ENCODE measurements around the gene PLSCR3.

The PLSCR3 gene

DNA sequence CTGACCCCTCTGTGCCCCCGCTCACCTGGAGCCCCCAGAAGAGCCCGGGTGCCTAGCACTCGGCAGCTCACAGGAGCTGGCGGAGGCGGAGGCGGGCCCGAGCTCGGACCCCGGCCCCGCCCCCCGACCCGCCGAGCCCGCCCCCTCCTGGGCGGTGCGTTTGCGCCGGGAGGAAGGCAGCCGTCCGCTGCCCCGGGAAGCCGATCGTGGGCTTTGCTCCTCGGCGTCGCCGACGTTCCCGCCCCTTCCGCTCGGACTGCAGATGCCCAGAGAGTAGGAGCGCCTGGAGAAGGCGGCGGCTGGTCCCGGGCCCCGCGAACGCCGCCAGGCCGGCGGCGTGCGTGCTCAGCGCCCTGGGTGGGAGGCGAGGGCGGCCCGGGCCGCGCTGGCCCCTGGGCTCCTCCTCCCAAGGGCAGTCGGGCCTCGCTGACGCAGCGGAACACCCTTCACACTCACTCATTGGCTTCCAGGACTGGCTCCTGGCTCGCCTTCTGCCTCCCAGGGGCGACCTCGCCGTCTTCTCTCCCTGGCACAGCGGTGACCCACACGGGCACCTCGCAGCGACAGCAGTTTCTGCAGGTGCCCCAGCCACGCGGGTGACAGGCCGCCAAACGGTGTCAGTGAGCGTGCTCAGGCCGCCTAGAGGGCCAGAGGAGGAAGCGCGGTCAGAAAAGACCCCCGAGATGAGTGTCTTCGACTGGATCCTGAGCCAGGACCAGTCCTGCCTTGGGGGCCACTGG is at the start of gene PLSCR3:
Gene PLSCR3, minus strand, starts transcription at position 74 of the 740 bp plus-strand sequence. CDS start 415 bp downstream, outside the sequence.
- DNase-seq (ENCODE audit: low read depth in 2 of 2): peak; percentile 56

DNA sequence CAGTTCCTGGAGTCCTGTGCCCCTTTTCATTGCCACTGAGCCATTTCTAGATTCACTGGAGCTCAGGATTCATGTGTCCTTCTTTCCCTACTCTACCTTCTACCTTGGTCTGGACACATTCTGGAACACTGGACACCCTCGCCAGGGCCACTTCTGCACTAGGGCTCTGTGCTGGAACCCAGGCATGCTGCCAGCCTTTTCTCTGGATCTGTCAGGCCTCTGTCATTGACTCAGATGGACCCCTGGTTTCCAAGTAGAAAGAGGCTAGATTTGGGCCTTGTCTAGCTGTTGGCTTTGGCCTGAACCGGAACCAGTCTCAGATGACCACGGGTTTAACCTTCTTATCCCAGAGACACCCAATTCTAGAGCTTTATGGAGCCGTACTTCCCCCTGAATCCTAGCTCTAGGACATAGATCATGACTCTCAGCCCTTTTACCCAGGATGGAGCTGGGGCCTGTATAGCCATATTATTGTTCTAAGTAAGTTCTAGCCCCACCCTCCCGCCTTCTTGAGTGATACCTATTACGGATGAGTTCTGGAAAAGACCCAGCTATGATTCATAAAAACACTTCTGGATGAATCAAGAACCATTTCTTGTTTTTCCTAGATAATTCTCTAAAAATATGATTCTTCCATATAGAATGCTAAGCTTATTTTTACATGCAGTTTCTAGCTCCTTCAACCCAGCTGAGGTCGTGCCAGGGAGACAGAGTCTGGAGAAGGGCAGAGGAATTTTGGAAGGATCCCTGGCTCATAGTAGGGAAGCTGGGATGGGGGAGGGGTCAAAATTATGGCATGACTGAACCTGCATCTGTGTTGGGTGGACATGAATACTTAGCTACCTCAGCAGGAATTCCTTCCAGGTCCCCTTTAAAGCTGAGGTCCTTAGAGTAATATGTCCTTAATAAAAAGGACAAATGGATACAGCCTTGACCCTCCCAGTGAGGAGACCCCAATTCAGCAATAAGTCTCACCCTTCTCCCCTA is 49.5 kb upstream of the PLSCR3 start:
- DNase-seq (ENCODE audit: low read depth in 2 of 2): no peak

GRCh38 chr17:7442142-7442541 is 47.8 kb upstream of the PLSCR3 start:
- DNase-seq (ENCODE audit: low read depth in 2 of 2): no peak

- DNase-seq (ENCODE audit: low read depth in 2 of 2): no peak
These were observed 46.9 kb upstream of the PLSCR3 start for GRCh38 chr17:7441266-7441665.

DNA sequence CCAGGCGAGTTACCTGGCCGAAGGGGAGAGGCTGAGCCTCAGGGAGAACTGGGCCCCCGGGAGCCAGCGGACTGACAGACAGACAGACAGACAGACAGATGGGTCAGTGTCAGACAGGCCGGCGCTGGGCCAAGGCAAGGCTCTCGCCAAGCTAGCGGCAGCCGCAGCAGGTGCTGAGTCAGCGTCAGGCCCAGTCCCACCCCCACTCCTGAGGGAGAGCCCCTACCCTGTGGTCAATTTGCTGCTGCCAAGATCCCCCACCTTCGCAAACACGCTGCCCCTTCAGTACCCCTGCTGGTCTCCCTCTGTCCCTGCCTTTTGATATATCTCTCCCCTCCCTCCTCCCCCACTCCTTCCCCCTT is 46.5 kb upstream of the PLSCR3 start:
- DNase-seq (ENCODE audit: low read depth in 2 of 2): no peak

- no peak for DNase-seq (ENCODE audit: low read depth in 2 of 2)
These were observed 45.9 kb upstream of the PLSCR3 start for GRCh38 chr17:7440113-7440833.

- DNase-seq (ENCODE audit: low read depth in 2 of 2): no peak
These were observed 45.3 kb upstream of the PLSCR3 start, which contains the start of gene FGF11 for GRCh38 chr17:7439462-7440112. FGF11 (plus strand) TSS chr17:7439512; CDS start chr17:7439621, 109 bp downstream.

GRCh38 chr17:7438656-7439460 is 44.5 kb upstream of the PLSCR3 start:
- DNase-seq (ENCODE audit: low read depth in 2 of 2): no peak

- DNase-seq (ENCODE audit: low read depth in 2 of 2): no peak
These were observed 43.8 kb upstream of the PLSCR3 start for GRCh38 chr17:7437950-7438614.

DNA sequence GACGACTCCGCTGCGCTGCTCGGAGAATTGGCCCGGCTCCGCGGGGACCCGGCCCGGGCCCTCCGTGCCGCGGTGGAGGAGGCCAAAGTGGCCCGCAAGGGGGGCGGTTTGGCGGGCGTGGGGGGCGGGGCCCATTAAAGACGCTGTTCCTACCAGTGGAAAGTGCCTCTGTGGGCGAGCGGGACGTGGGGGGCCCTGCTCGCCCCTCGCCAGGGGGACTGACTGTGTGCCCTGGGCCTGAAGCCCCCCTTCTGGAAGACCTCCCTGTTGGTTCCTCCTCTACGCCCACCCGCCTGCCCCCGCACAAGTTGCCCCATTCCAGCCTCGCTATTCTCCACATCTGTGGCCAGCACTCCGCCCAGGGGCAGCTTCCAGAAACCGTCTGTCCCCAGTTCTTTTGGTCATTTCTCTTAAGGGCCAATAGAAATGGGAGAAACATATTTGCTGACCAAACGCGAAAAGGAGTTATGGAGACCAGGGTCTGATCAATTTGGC is 43.1 kb upstream of the PLSCR3 start:
- no peak for DNase-seq (ENCODE audit: low read depth in 2 of 2)

DNA sequence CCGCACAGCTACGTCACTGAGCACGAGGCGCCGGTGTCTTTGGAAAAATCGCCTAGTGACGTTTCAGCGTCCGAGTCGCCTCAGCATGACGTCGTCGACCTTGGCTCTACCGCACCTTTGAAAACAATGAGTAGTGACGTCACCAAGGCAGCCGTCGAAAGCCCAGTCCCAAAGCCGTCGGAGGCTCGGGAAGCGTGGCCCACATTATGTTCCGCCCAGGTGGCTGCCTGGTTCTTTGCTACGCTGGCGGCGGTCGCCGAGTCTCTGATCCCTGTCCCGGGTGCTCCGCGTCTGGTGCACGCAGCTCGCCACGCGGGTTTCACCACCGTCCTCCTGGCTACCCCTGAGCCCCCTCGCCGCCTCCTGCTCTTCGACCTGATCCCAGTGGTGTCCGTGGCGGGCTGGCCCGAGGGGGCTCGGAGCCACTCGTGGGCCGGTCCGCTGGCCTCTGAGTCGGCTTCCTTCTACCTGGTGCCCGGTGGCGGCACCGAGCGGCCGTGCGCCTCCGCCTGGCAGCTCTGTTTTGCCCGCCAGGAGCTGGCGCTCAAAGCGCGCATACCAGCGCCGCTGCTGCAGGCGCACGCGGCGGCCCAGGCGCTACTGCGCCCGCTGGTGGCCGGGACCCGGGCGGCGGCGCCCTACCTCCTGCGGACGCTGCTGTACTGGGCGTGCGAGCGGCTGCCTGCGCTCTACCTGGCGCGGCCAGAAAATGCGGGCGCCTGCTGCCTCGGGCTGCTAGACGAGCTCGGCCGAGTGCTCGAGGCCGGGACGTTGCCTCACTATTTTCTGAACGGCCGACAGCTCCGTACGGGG is 42.4 kb upstream of the PLSCR3 start:
- peak in 1 of 2 experiments; percentile 16 for DNase-seq (ENCODE audit: low read depth in 2 of 2)

DNA sequence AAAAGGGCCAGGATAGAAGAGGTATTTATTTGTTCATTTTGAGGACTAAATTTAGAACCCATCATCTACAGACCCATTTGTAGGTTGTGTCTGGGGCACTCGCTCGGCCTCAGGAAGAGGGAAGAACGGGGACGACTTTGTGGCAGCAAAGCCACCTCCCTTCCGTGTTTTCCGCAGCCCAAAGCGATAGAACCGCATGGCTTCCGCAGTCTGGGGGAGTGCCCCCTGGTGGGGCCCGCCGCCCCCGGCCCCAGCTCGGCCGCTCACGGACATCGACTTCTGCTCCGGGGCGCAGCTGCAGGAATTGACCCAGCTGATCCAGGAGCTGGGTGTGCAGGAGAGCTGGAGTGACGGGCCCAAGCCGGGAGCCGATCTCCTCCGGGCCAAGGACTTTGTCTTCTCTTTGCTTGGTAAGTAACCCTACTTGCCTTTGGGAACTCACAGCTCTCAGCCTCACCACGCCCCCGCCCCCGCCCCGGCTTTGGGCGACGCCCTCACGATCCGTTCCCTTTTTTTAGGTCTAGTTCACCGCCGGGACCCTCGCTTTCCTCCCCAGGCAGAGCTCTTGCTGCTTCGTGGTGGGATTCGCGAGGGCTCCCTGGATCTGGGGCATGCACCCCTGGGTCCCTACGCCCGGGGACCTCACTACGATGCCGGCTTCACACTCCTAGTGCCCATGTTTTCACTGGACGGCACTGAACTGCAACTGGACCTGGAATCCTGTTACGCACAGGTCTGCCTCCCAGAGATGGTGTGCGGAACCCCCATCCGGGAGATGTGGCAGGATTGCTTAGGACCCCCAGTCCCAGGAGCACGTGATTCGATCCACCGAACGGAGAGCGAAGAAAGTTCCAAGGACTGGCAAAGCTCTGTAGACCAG is 41.6 kb upstream of the PLSCR3 start:
- DNase-seq (ENCODE audit: low read depth in 2 of 2): no peak

- no peak for DNase-seq (ENCODE audit: low read depth in 2 of 2)
These were observed 38.0 kb upstream of the PLSCR3 start for GRCh38 chr17:7432296-7432695.

DNA sequence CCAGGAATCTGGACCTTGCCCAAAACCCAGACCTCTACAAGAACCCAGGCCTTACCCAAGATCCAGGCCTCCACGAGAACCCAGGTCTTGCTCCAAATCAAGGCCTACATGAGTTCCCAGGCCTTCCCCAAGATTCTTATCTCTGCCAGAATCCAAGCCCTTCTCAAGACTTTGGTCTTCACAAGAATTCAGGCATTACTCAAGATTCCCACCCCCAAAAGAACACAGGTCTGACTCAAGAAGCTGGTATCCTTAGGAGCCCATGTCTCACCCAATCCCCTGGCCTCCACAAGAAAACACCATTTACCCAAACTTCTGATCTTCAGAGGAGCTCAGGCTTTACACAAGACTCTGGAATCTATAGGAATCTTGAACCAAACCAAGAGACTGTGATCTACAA is 36.9 kb upstream of the PLSCR3 start:
- no peak for DNase-seq (ENCODE audit: low read depth in 2 of 2)

DNA sequence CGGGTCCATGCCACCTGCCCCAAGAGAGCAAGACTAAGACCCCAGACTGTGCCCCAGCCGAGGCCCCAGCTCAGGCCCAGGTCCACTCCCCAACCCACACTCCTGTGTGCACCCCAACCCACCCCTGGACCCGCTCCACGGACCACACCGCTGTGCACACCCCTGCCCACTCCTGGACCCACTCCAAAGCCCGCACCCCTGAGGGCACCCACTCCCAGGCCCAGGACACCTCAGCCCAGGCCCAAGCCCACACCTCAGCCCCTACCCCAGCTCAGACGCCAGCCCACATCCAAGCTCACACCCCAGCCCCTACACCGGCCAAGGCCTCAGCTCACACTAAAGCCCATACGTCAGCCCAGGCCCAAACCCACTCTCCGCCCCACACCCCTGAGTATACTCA is 35.4 kb upstream of the PLSCR3 start:
- no peak for DNase-seq (ENCODE audit: low read depth in 2 of 2)

- no peak for DNase-seq (ENCODE audit: low read depth in 2 of 2)
These were observed 34.2 kb upstream of the PLSCR3 start, which contains the start of gene SPEM3 for GRCh38 chr17:7428557-7428956. SPEM3 (plus strand) TSS chr17:7428857; CDS start chr17:7428903, 46 bp downstream.

DNA sequence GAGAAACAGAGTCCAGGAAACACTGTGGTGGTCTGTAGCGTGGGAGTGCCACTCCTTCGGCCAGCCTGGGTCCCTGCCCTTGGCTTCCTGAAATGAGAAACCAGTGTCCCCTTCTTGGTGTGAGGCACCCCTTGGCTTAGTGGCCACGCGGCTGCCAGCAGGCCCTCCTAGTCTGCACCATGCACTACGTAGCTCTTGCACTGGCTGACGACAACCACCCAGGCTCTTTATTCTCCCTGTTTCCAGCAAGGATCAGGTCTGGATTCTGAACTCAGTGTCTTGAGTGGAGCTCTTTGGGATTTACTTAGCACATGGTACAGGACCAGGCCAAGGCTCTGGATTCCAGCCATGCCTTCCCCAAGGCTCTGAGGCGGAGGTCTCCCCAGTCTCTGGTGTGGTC is 33.2 kb upstream of the PLSCR3 start:
- DNase-seq (ENCODE audit: low read depth in 2 of 2): no peak

Data from fibroblast of skin of left quadriceps (primary cell).